DND-41 (cell line): ENCODE data around the gene PPP1R18.
"Not testable (repeated sequence)": the region's sequence is repeated elsewhere in the genome, so short reads cannot be mapped to it uniquely, and the experiment has no call there.

ENCODE experiments used
- ATAC-seq: fragments of 200-7000 bp; cut with Tn5 transposase; 3 replicates; pipeline ENCODE4 v1.9.1; 2021; ENCODE audit warnings: low read depth; ENCODE audit not compliant: insufficient read depth
- DNase-seq: peaks from one replicate; pipeline ENCODE4 v3.0.0-alpha.2; 2020
- H2AFZ ChIP-seq: 2 replicates; pipeline ENCODE4 v1.6.0; 2012; ENCODE audit warnings: low read depth, low read length
- H3K27ac ChIP-seq: 2 replicates; pipeline ENCODE4 v1.5.1; 2012; ENCODE audit warnings: low read length, inconsistent platforms
- H3K27me3 ChIP-seq: fragments of 200-600 bp; sonication (generic); 2 replicates; pipeline ENCODE4 v1.6.0; 2012; ENCODE audit warnings: low read length, mild to moderate bottlenecking, inconsistent platforms; ENCODE audit not compliant: insufficient read depth, poor library complexity
- H3K36me3 ChIP-seq: 2 replicates; pipeline ENCODE4 v1.5.1; 2012; ENCODE audit warnings: low read length, inconsistent platforms; ENCODE audit not compliant: insufficient read depth
- H3K4me1 ChIP-seq: 2 replicates; pipeline ENCODE4 v1.5.1; 2012; ENCODE audit warnings: mild to moderate bottlenecking, low read length; ENCODE audit not compliant: insufficient read depth
- H3K4me2 ChIP-seq: 2 replicates; pipeline ENCODE4 v1.6.0; 2012; ENCODE audit warnings: mild to moderate bottlenecking, moderate library complexity, low read length, inconsistent platforms; ENCODE audit not compliant: insufficient read depth
- H3K4me3 ChIP-seq, 2 experiments: fragments of 200-600 bp in 1 of 2; shearing (Covaris generic) in 1 of 2; 2 replicates each; pipeline ENCODE4 v1.5.1; 2012 to 2016; ENCODE audit warnings: inconsistent platforms in 2 of 2, low read length in 2 of 2, mild to moderate bottlenecking in 2 of 2, low read depth in 1 of 2, moderate library complexity in 1 of 2
- H3K79me2 ChIP-seq: 2 replicates; pipeline ENCODE4 v1.6.0; 2012; ENCODE audit warnings: low read length, inconsistent platforms; ENCODE audit not compliant: insufficient read depth
- H3K9ac ChIP-seq: 2 replicates; pipeline ENCODE4 v1.6.0; 2012; ENCODE audit warnings: low read depth, mild to moderate bottlenecking, inconsistent platforms, low read length, moderate library complexity
- H3K9me3 ChIP-seq: 2 replicates; pipeline ENCODE4 v1.5.1; 2012; ENCODE audit warnings: low read length, moderate library complexity, mild to moderate bottlenecking, inconsistent platforms; ENCODE audit not compliant: insufficient read depth, severe bottlenecking
- H4K20me1 ChIP-seq: 2 replicates; pipeline ENCODE4 v1.6.0; 2012; ENCODE audit warnings: low read length; ENCODE audit not compliant: insufficient read depth
- CTCF ChIP-seq: IDR thresholded peaks from 2 replicates; pipeline ENCODE4 v1.5.1; 2012; ENCODE audit warnings: borderline replicate concordance, low read length, moderate library complexity, mild to moderate bottlenecking; ENCODE audit not compliant: poor library complexity, severe bottlenecking; ENCODE audit errors: extremely low read depth
- EZH2 ChIP-seq: IDR thresholded peaks from 3 replicates; pipeline ENCODE4 v1.6.1; 2012; ENCODE audit warnings: borderline replicate concordance, low read depth, mild to moderate bottlenecking, moderate library complexity, low read length, inconsistent platforms; ENCODE audit not compliant: severe bottlenecking

The PPP1R18 gene

GRCh38 chr6:30725713-30726505, 39.5 kb upstream of the PPP1R18 start:
- Histone ChIP-seq H3K9me3 (no peaks in the 10 kb centered on the region), H2AFZ (no peak overlapping the region), H3K4me2 (peak overlapping the region; percentile 18; the same call in 1 of the 2 replicates), H3K4me1 (peaks cover 33% of the 10 kb centered on the region), H3K27me3 (no peaks in the 10 kb centered on the region), H3K36me3 (peaks cover 80% of the 10 kb centered on the region), H3K79me2 (peaks cover 53% of the 10 kb centered on the region), H3K9ac (no peak overlapping the region), H4K20me1 (peaks cover 61% of the 10 kb centered on the region), H3K27ac (peak overlapping the region; percentile 48; the same call in 1 of the 2 replicates), H3K4me3 (no peak overlapping the region)
- ATAC-seq: peak; percentile 31
- DNase-seq: peak; percentile 60
- TF ChIP-seq EZH2 (no peak), CTCF (no peak)

DNA sequence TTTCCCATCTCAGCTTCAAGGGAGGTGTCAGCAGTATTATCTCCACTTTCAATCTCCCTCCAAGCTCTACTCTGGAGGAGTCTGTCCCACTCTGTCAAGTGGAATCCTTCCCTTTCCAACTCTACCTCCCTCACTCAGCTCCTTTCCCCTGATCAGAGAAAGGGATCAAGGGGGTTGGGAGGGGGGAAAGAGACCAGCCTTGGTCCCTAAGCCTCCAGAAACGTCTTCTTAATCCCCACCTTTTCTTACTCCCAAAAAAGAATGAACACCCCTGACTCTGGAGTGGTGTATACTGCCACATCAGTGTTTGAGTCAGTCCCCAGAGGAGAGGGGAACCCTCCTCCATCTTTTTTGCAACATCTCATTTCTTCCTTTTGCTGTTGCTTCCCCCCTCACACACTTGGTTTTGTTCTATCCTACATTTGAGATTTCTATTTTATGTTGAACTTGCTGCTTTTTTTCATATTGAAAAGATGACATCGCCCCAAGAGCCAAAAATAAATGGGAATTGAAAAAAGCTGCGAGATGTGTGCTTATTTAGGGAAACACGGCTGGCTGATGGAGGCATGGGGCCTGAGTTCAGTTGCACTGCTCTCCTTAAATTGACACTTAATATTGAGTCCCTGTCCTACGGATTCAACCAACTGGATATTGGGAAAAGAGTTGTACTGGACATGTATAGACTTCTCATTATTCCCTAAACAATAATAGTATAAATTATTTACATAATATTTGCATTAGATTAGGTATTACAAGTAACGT, 38.6 kb upstream of the PPP1R18 start:
- Histone ChIP-seq H3K9ac (no peak overlapping the region), H3K4me3 (no peak overlapping the region), H3K79me2 (peaks cover 58% of the 10 kb centered on the region)

DNA sequence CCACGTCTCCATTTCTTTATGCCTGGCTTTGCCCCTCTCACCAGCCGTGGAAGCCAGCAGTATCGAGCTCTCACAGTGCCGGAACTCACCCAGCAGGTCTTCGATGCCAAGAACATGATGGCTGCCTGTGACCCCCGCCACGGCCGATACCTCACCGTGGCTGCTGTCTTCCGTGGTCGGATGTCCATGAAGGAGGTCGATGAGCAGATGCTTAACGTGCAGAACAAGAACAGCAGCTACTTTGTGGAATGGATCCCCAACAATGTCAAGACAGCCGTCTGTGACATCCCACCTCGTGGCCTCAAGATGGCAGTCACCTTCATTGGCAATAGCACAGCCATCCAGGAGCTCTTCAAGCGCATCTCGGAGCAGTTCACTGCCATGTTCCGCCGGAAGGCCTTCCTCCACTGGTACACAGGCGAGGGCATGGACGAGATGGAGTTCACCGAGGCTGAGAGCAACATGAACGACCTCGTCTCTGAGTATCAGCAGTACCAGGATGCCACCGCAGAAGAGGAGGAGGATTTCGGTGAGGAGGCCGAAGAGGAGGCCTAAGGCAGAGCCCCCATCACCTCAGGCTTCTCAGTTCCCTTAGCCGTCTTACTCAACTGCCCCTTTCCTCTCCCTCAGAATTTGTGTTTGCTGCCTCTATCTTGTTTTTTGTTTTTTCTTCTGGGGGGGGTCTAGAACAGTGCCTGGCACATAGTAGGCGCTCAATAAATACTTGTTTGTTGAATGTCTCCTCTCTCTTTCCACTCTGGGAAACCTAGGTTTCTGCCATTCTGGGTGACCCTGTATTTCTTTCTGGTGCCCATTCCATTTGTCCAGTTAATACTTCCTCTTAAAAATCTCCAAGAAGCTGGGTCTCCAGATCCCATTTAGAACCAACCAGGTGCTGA, 37.6 kb upstream of the PPP1R18 start:
- H3K9me3 ChIP-seq, H3K27ac ChIP-seq, ATAC-seq, H2AFZ ChIP-seq, H3K27me3 ChIP-seq: not testable (repeated sequence)
- peaks cover 71% of the 10 kb centered on the region for H3K36me3 ChIP-seq
- peaks cover 39% of the 10 kb centered on the region for H3K4me1 ChIP-seq
- peaks cover 67% of the 10 kb centered on the region for H3K79me2 ChIP-seq
- H3K4me3 ChIP-seq: peak overlapping the region in 1 of 2 experiments; percentile 99; a peak in 2 of 4 replicates
- peak overlapping the region; percentile 86 for H3K4me2 ChIP-seq
- TF ChIP-seq CTCF: peak; percentile 35
- peaks cover 54% of the 10 kb centered on the region for H4K20me1 ChIP-seq
- peak overlapping the region; percentile 98 for H3K9ac ChIP-seq
- DNase-seq: peak; percentile 23

More for the DNA sequence above, 38.6 kb upstream of the PPP1R18 start:
- Histone ChIP-seq H3K36me3 (peaks cover 78% of the 10 kb centered on the region), H3K9me3 (no peaks in the 10 kb centered on the region), H3K27me3 (no peaks in the 10 kb centered on the region), H3K27ac (no peak overlapping the region), H2AFZ (no peak overlapping the region), H4K20me1 (peaks cover 54% of the 10 kb centered on the region), H3K4me1 (peaks cover 33% of the 10 kb centered on the region), H3K4me2 (peak overlapping the region; percentile 86; the same call in 1 of the 2 replicates)
- no peak for ATAC-seq
- TF ChIP-seq EZH2 (no peak), CTCF (no peak)
- DNase-seq: no peak

GRCh38 chr6:30723159-30723842, 36.9 kb upstream of the PPP1R18 start:
- DNase-seq, H3K9me3 ChIP-seq, ATAC-seq, H3K27me3 ChIP-seq, H2AFZ ChIP-seq: not testable (repeated sequence)
- Histone ChIP-seq H3K4me1 (peaks cover 47% of the 10 kb centered on the region), H3K9ac (peak overlapping the region; percentile 98), H4K20me1 (peaks cover 54% of the 10 kb centered on the region), H3K36me3 (peaks cover 68% of the 10 kb centered on the region), H3K4me3 (peak overlapping the region; percentile 4 to 99; a peak in 3 of 4 replicates), H3K27ac (peak overlapping the region; percentile 93), H3K4me2 (peak overlapping the region; percentile 86), H3K79me2 (peaks cover 75% of the 10 kb centered on the region)
